HUES64 (cell line): ENCODE data around the gene C5orf15.

ENCODE experiments used
- H3K27ac ChIP-seq: 2 replicates; pipeline ENCODE4 v1.7.0; 2013; ENCODE audit warnings: low read depth, low read length, inconsistent platforms
- H3K27me3 ChIP-seq: 2 replicates; pipeline ENCODE4 v1.6.1; 2013; ENCODE audit warnings: mild to moderate bottlenecking, low read length; ENCODE audit not compliant: insufficient read depth
- H3K36me3 ChIP-seq: 2 replicates; pipeline ENCODE4 v1.6.1; 2013; ENCODE audit warnings: mild to moderate bottlenecking, low read length; ENCODE audit not compliant: insufficient read depth
- H3K4me1 ChIP-seq: 2 replicates; pipeline ENCODE4 v1.6.1; 2013; ENCODE audit warnings: mild to moderate bottlenecking, low read length, moderate library complexity; ENCODE audit not compliant: insufficient read depth
- H3K4me3 ChIP-seq: 2 replicates; pipeline ENCODE4 v1.5.1; 2013; ENCODE audit warnings: mild to moderate bottlenecking, low read length, moderate library complexity
- H3K9ac ChIP-seq: 2 replicates; pipeline ENCODE4 v1.6.1; 2013; ENCODE audit warnings: mild to moderate bottlenecking, low read depth, low read length
- H3K9me3 ChIP-seq: 2 replicates; pipeline ENCODE4 v1.6.1; 2013; ENCODE audit warnings: low read depth, low read length; ENCODE audit not compliant: insufficient read depth
- WGBS: fragments of 150-250, 120-280 bp; methylation state at CpG from one replicate; pipeline ENCODE4 v1.1.7; 2013; ENCODE audit warnings: missing lambda C conversion rate; 5-methylcytosine and 5-hydroxymethylcytosine counted together

C5orf15 gene

DNA sequence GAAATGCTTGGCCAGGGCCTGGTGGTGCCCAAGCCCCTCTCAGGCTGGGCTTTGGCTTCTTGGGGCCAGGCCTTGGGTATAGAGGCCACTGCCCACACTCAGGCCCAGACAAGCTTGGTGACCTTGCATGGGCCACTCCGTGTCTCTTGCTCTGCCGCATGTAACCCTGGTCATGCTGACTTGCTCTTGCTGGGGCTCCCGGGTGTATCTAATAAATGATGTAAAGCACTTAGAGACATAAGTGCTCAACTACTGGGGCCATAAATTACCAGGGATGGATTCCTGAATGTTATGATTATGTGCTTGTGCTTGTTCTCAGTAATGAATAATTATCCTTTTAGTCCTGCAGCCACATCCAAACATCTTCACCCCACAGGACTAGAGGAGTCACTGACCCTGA is 54.0 kb downstream of the C5orf15 start:
- 90% methylated on average over 3 of the region's 3 CpGs for WGBS
- Histone ChIP-seq H3K4me3 (no peak overlapping the region), H3K4me1 (no peaks in the 10 kb centered on the region), H3K27ac (no peak overlapping the region), H3K9me3 (no peaks in the 10 kb centered on the region), H3K9ac (no peak overlapping the region), H3K27me3 (no peaks in the 10 kb centered on the region), H3K36me3 (no peaks in the 10 kb centered on the region)

DNA sequence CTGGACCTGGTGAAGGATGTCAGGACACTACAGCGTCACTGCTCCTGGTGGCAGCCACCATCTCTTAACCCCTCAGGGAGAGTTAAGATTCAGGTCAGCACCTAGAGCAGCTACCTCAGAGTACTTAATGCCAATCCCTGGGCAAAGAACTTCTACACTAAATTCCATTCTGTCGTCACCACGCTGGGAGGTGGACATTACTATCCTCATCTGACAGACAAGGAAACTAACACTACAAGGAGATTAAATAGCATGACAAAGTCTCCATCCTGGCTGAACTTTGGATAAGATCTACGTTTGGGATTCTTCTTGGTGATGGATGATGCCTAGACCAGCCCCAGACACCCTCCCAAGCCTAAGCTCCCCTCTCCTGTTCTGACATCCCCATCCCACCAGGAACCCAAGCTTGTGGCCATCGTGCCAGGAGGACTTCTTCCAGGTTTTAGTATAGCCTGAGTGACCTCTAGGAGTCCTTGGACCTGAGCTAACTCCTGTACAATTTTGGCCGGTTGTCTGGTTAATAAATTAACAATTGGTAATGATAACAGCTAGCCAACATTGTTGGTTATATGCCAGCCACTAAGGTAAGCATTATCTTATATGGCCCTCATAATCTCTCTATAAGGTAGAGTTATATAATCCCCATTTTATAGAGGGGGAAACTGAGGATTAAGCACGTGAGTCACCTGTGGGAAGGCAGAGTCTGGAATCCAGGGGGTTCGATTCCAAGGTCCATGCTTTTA is 54.8 kb downstream of the C5orf15 start:
- H3K9me3 ChIP-seq = no peaks in the 10 kb centered on the region
- no peaks in the 10 kb centered on the region for H3K27me3 ChIP-seq
- H3K27ac ChIP-seq = no peak overlapping the region
- no peak overlapping the region for H3K9ac ChIP-seq
- H3K36me3 ChIP-seq = no peaks in the 10 kb centered on the region
- WGBS = 91% methylated on average over 8 of the region's 8 CpGs
- H3K4me3 ChIP-seq = no peak overlapping the region
- no peaks in the 10 kb centered on the region for H3K4me1 ChIP-seq

DNA sequence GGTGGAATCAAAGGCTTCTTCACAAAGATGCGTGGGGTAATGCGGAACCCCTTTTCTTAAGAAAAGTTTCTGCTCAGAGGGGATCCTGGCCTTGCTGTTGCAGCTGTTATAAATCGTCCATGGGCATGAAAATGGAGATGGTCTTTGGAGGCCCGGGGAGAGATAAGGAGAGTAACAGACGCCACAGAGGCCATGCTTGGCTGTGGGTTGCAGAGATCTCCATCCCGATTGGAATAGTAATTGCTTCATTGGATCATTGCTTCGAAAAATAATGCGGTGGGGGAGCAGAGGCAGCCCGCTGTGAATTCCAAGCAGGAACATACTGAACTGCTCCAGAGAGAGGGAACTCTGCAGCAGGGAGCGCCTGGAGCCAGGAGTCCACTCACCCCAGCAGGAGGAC is 55.5 kb downstream of the C5orf15 start:
- no peak overlapping the region for H3K9ac ChIP-seq
- H3K27me3 ChIP-seq = no peaks in the 10 kb centered on the region
- H3K27ac ChIP-seq = no peak overlapping the region
- no peak overlapping the region for H3K4me3 ChIP-seq
- H3K9me3 ChIP-seq = no peaks in the 10 kb centered on the region
- no peaks in the 10 kb centered on the region for H3K36me3 ChIP-seq
- 87% methylated on average over 10 of the region's 10 CpGs for WGBS
- H3K4me1 ChIP-seq = no peaks in the 10 kb centered on the region

DNA sequence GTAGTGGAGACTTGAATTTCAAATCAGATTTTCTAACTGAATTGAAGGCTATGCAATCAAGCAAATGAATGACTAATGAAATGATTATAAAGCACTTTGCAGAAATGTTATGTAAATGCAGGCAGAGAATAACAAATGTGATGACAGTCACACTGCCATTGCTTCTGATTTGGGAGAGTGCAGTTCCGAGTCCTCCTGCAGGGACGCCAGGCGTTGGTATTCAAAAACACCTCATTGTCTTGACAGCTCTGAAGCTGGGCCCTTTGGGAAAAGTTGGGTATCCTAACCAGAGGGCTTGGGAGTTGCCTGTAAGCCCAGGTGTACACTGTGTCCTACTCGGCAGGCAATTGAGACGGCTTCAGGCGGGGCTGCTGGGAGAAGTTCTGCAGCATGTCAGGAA is 57.9 kb downstream of the C5orf15 start:
- no peak overlapping the region for H3K27ac ChIP-seq
- WGBS = 66% methylated on average over 6 of the region's 6 CpGs
- H3K9me3 ChIP-seq = no peaks in the 10 kb centered on the region
- H3K36me3 ChIP-seq = no peaks in the 10 kb centered on the region
- H3K27me3 ChIP-seq = no peaks in the 10 kb centered on the region
- no peak overlapping the region for H3K4me3 ChIP-seq
- no peak overlapping the region for H3K9ac ChIP-seq
- no peaks in the 10 kb centered on the region for H3K4me1 ChIP-seq

GRCh38 chr5:133909603-133910002 is 58.8 kb downstream of the C5orf15 start:
- WGBS = 91% methylated on average over 4 of the region's 4 CpGs

DNA sequence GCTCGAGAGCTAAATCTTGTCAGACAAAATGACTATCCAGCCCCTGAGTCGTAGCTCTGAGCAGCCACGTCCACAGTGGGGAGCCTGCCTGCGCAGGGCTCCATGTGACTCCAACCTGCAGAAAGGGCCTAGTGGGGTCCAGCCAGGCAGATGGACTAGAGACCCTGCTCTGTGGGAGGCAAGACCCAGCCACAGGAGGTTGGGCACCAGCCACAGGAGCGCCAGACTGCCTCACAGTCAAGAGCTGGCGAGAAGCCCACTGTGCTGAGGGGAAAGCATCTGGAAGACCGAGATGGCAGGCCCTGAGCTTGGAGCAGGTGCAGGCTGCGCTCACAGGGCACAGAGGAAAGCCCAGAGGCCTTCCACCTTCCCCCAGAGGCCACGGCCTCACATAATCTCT is 61.4 kb downstream of the C5orf15 start:
- H3K27me3 ChIP-seq = no peaks in the 10 kb centered on the region
- no peaks in the 10 kb centered on the region for H3K9me3 ChIP-seq
- WGBS = 92% methylated on average over 9 of the region's 9 CpGs
- no peak overlapping the region for H3K4me3 ChIP-seq
- no peaks in the 10 kb centered on the region for H3K4me1 ChIP-seq
- H3K27ac ChIP-seq = no peak overlapping the region
- no peaks in the 10 kb centered on the region for H3K36me3 ChIP-seq
- H3K9ac ChIP-seq = no peak overlapping the region

More at GRCh38 chr5:133909603-133910002, 58.8 kb downstream of the C5orf15 start:
- H3K4me3 ChIP-seq = no peak overlapping the region
- H3K27me3 ChIP-seq = no peaks in the 10 kb centered on the region
- no peak overlapping the region for H3K27ac ChIP-seq
- no peaks in the 10 kb centered on the region for H3K9me3 ChIP-seq
- no peak overlapping the region for H3K9ac ChIP-seq
- no peaks in the 10 kb centered on the region for H3K36me3 ChIP-seq
- H3K4me1 ChIP-seq = no peaks in the 10 kb centered on the region

GRCh38 chr5:133906303-133906702 is 62.1 kb downstream of the C5orf15 start:
- H3K36me3 ChIP-seq = no peaks in the 10 kb centered on the region
- WGBS = 92% methylated on average over 6 of the region's 6 CpGs

More at GRCh38 chr5:133906303-133906702, 62.1 kb downstream of the C5orf15 start:
- H3K27me3 ChIP-seq = no peaks in the 10 kb centered on the region
- H3K4me1 ChIP-seq = no peaks in the 10 kb centered on the region
- no peak overlapping the region for H3K4me3 ChIP-seq
- H3K9ac ChIP-seq = no peak overlapping the region
- no peaks in the 10 kb centered on the region for H3K9me3 ChIP-seq
- no peak overlapping the region for H3K27ac ChIP-seq
